B cell (primary cell): ENCODE data around the gene RFX4. TPM values are rescaled to one million over a fixed set of nuclear protein-coding genes. Genes with fewer than 3 reads are reported as not detected.

ENCODE experiments used
- ATAC-seq: fragments of 200-7000 bp; cut with Tn5 transposase; one replicate; pipeline ENCODE4 v1.10.0; 2021; ENCODE audit warnings: low read depth, mild to moderate bottlenecking, moderate number of reproducible peaks, moderate library complexity
- CTCF ChIA-PET: fragments of 350-600 bp; sonication (Branson Sonifier 250); formaldehyde crosslinking; loops from one replicate; lab custom pipeline; 2021; ENCODE audit warnings: antibody characterized with exemption, inconsistent platforms; lab: Charles Lee
- POLR2A ChIA-PET: fragments of 350-600 bp; sonication (Branson Sonifier 250); formaldehyde crosslinking; loops from one replicate; lab custom pipeline; 2021; ENCODE audit warnings: antibody characterized with exemption; lab: Charles Lee
- DNase-seq: peaks from one replicate; pipeline ENCODE4 v3.0.0; 2013
- H2AFZ ChIP-seq: 2 replicates; pipeline ENCODE4 v1.6.1; 2012; ENCODE audit warnings: mild to moderate bottlenecking, low read depth, low read length; ENCODE audit not compliant: insufficient read depth, poor library complexity, severe bottlenecking
- H3K27ac ChIP-seq, 2 donors: 1 replicate in 1 of 2; 2 replicates in 1 of 2; pipeline ENCODE4 v1.5.1; 2012 to 2013; ENCODE audit warnings: low read length in 2 of 2, mild to moderate bottlenecking in 2 of 2, moderate library complexity in 1 of 2
- H3K27me3 ChIP-seq, 4 experiments: fragments of 200-600 bp in 1 of 4; sonication (generic) in 1 of 4; replicated peaks in 1 of 4; 1 replicate in 2 of 4; 2 replicates in 2 of 4; pipeline versions ENCODE4 v1.6.1 to v1.7.0; 2013 to 2016; ENCODE audit warnings: low read length in 3 of 4, mild to moderate bottlenecking in 2 of 4, mixed read lengths in 1 of 4, moderate library complexity in 1 of 4; ENCODE audit not compliant: insufficient read depth in 4 of 4, control insufficient read depth in 3 of 4; ENCODE audit errors: control extremely low read depth in 1 of 4
- H3K36me3 ChIP-seq, 2 experiments: replicated peaks in 1 of 2; 1 replicate in 1 of 2; 2 replicates in 1 of 2; pipeline versions ENCODE4 v1.6.1 to v1.7.1; 2013; ENCODE audit warnings: low read length in 1 of 2; ENCODE audit not compliant: insufficient read depth in 2 of 2, control insufficient read depth in 1 of 2; ENCODE audit errors: control extremely low read depth in 1 of 2, extremely low read depth in 1 of 2
- H3K4me1 ChIP-seq, 2 donors: fragments of 200-600 bp in 1 of 2; sonication (generic) in 1 of 2; 1 replicate in 1 of 2; 2 replicates in 1 of 2; pipeline versions ENCODE4 v1.5.1 to v1.6.1; 2013 to 2017; ENCODE audit warnings: low read length in 2 of 2; ENCODE audit not compliant: control insufficient read depth in 2 of 2, insufficient read depth in 2 of 2
- H3K4me2 ChIP-seq: replicated peaks from 2 replicates; pipeline ENCODE3; 2012; ENCODE audit warnings: mild to moderate bottlenecking, low read depth, low read length; ENCODE audit not compliant: poor library complexity, severe bottlenecking
- H3K4me3 ChIP-seq, 5 experiments: fragments of 200-600 bp in 1 of 5; sonication (generic) in 1 of 5; 1 replicate in 3 of 5; 2 replicates in 2 of 5; pipeline versions ENCODE4 v1.5.1 to v1.7.0; 2011 to 2016; ENCODE audit warnings: low read length in 4 of 5, mild to moderate bottlenecking in 4 of 5, low read depth in 2 of 5, control low read depth in 1 of 5, moderate library complexity in 1 of 5; ENCODE audit not compliant: insufficient read depth in 1 of 5; ENCODE audit errors: control extremely low read depth in 1 of 5, extremely low read depth in 1 of 5
- H3K79me2 ChIP-seq: fragments of 200-600 bp; sonication (generic); one replicate; pipeline ENCODE4 v1.6.0; 2016; ENCODE audit warnings: low read length; ENCODE audit not compliant: control insufficient read depth, insufficient read depth
- H3K9ac ChIP-seq: fragments of 200-600 bp; sonication (generic); 2 replicates; pipeline ENCODE4 v1.6.1; 2017; ENCODE audit warnings: mild to moderate bottlenecking, low read length, moderate library complexity
- H3K9me3 ChIP-seq, 3 donors: one replicate each; pipeline versions ENCODE4 v1.6.1 to v1.7.1; 2013; ENCODE audit warnings: low read length in 2 of 3; ENCODE audit not compliant: control insufficient read depth in 2 of 3, insufficient read depth in 1 of 3; ENCODE audit errors: control extremely low read depth in 1 of 3
- H4K20me1 ChIP-seq: 2 replicates; pipeline ENCODE4 v1.6.0; 2012; ENCODE audit warnings: mild to moderate bottlenecking, low read length; ENCODE audit not compliant: insufficient read depth, control insufficient read depth, poor library complexity, severe bottlenecking
- H3K27ac Mint-ChIP-seq: one replicate; pipeline ENCODE4 v1.8.0; 2021; ENCODE audit warnings: mixed read lengths
- H3K27me3 Mint-ChIP-seq: one replicate; pipeline ENCODE4 v1.8.0; 2021; ENCODE audit warnings: mixed read lengths
- H3K4me1 Mint-ChIP-seq: one replicate; pipeline ENCODE4 v1.8.0; 2021; ENCODE audit warnings: mixed read lengths
- H3K4me3 Mint-ChIP-seq: one replicate; pipeline ENCODE4 v1.8.0; 2021; ENCODE audit warnings: mixed read lengths
- H3K9me3 Mint-ChIP-seq: one replicate; pipeline ENCODE4 v1.8.0; 2022; ENCODE audit warnings: mixed read lengths; ENCODE audit not compliant: insufficient read depth
- EZH2 ChIP-seq: IDR thresholded peaks from 2 replicates; pipeline ENCODE4 v1.6.1; 2012; ENCODE audit warnings: borderline replicate concordance, low read depth, mild to moderate bottlenecking, moderate library complexity, low read length; ENCODE audit not compliant: insufficient read depth, poor library complexity, severe bottlenecking
- WGBS: methylation state at CpG from one replicate; pipeline ENCODE4 v1.1.5; 2013; ENCODE audit warnings: missing lambda C conversion rate; ENCODE audit not compliant: insufficient coverage; 5-methylcytosine and 5-hydroxymethylcytosine counted together
- intact Hi-C: fragments of 100-400 bp; cut with micrococcal nuclease; formaldehyde crosslinking; loops from one replicate; pipeline ENCODE4 v1.10.0; 2022
- polyA plus RNA-seq: library from polyadenylated mRNA; depleted of rRNA; stranded (reverse); fragments of >200 nt; gene quantifications from 2 replicates; pipeline ENCODE4 v1.2.3, GENCODE V29; 2012
- total RNA-seq, 2 donors: library from RNA; stranded (reverse); fragments of 120-200 nt in 1 of 2; gene quantifications; 1 replicate in 1 of 2; 2 replicates in 1 of 2; pipeline versions ENCODE4 v1.2.3 to v1.2.4, GENCODE V29; 2013 to 2022
- TF ChIP-seq, protein P1 (sequence below): fragments of 200-600 bp; IDR thresholded peaks from one replicate; pipeline ENCODE4 v1.8.0; 2022; ENCODE audit warnings: antibody characterized with exemption, mild to moderate bottlenecking

Gene RFX4
- total and polyA plus RNA-seq, 2 donors (not counting 1 experiment from before 2014, with no cell fraction given) = not detected

DNA sequence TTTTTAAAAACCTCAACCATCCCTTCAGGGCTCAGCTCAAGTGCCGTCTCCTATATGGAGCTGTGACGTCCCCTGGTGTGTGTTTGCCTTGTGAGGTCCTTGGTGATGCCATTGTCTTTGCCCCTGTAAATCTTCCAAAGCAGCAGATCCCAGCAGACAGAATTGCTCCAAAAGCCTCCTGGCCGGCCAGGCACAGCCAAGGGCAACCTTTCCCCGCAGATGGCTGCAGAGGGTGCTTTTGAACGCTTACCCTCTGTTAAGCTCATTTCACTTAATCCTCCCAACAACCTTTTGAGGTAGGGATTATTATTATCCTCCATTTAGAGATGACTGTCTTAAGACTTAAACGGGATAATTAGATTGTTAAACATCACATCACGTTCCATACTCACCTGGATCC lies 51.4 kb downstream of the RFX4 start:
- H3K27me3 ChIP-seq = peaks cover 0 to 5% (median 1%) of the 10 kb centered on the region in 4 experiments
- no peak overlapping the region for H3K4me3 Mint-ChIP-seq
- ATAC-seq (no peak), DNase-seq (no peak)
- no peaks in the 10 kb centered on the region for H4K20me1 ChIP-seq
- no peak for TF ChIP-seq EZH2
- TF ChIP-seq, protein P1, sequence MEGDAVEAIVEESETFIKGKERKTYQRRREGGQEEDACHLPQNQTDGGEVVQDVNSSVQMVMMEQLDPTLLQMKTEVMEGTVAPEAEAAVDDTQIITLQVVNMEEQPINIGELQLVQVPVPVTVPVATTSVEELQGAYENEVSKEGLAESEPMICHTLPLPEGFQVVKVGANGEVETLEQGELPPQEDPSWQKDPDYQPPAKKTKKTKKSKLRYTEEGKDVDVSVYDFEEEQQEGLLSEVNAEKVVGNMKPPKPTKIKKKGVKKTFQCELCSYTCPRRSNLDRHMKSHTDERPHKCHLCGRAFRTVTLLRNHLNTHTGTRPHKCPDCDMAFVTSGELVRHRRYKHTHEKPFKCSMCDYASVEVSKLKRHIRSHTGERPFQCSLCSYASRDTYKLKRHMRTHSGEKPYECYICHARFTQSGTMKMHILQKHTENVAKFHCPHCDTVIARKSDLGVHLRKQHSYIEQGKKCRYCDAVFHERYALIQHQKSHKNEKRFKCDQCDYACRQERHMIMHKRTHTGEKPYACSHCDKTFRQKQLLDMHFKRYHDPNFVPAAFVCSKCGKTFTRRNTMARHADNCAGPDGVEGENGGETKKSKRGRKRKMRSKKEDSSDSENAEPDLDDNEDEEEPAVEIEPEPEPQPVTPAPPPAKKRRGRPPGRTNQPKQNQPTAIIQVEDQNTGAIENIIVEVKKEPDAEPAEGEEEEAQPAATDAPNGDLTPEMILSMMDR = no peak
- H3K4me1 Mint-ChIP-seq = no peaks in the 10 kb centered on the region
- H3K4me1 ChIP-seq = no peaks in the 10 kb centered on the region
- H3K27ac ChIP-seq = no peak overlapping the region
- no peak overlapping the region for H3K9ac ChIP-seq
- H3K4me3 ChIP-seq = no peak overlapping the region
- WGBS = 74% methylated on average over 3 of the region's 7 CpGs
- peaks cover 27% of the 10 kb centered on the region for H3K27me3 Mint-ChIP-seq
- H3K9me3 Mint-ChIP-seq = no peaks in the 10 kb centered on the region
- CTCF ChIA-PET = no interaction called here
- no peak overlapping the region for H3K4me2 ChIP-seq
- POLR2A ChIA-PET = no interaction called here
- no peak overlapping the region for H2AFZ ChIP-seq
- no peaks in the 10 kb centered on the region for H3K36me3 ChIP-seq
- H3K27ac Mint-ChIP-seq = no peak overlapping the region
- no peaks in the 10 kb centered on the region for H3K9me3 ChIP-seq
- intact Hi-C loops = no loop called here
- H3K79me2 ChIP-seq = no peaks in the 10 kb centered on the region

DNA sequence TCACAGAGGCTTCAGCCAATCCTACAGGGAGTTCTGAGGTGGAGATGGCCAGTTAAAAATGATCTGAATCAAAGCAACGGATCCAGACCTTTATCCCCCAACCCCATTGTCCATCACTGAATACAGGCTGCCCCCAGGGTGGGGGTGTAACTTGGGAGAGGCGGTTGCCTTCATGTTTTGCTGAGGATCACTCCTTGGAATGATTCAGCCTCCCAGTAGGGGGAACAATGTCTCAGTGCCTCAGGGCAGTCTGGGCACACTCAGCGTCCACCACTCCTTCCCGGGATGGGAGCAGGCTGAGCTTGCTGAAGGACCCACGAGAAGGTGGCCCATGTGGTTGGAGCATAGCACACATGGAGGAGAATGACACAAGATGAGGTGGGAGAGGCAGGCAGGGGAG lies 60.2 kb downstream of the RFX4 start:
- Mint-ChIP-seq H3K4me1 (no peaks in the 10 kb centered on the region), H3K27me3 (peaks cover 42% of the 10 kb centered on the region), H3K4me3 (no peak overlapping the region), H3K27ac (no peak overlapping the region), H3K9me3 (no peaks in the 10 kb centered on the region)
- WGBS = 79% methylated on average over 3 of the region's 5 CpGs
- intact Hi-C loops = no loop called here
- DNase-seq (no peak), ATAC-seq (no peak)
- Histone ChIP-seq H3K4me3 (no peak overlapping the region), H3K79me2 (no peaks in the 10 kb centered on the region), H4K20me1 (no peaks in the 10 kb centered on the region), H2AFZ (no peak overlapping the region), H3K9me3 (peaks cover 0 to 4% (median 0%) of the 10 kb centered on the region in 3 donors), H3K9ac (no peak overlapping the region), H3K27ac (no peak overlapping the region), H3K27me3 (peaks cover 0 to 7% (median 1%) of the 10 kb centered on the region in 4 experiments), H3K4me1 (no peaks in the 10 kb centered on the region), H3K36me3 (no peaks in the 10 kb centered on the region), H3K4me2 (no peak overlapping the region)
- POLR2A ChIA-PET = no interaction called here
- CTCF ChIA-PET = no interaction called here
- no peak for TF ChIP-seq EZH2
- TF ChIP-seq, protein P1 = no peak
